Neural cell (in vitro differentiated cells): ENCODE measurements around the gene CEP55. TPM values are rescaled to one million over a fixed set of nuclear protein-coding genes. Genes with fewer than 3 reads are reported as not detected.

Experiments
- H2AFZ ChIP-seq: fragments of 200-600, 300-800 bp; sonication (generic), shearing (Covaris generic); 2 replicates; pipeline ENCODE4 v1.6.0; 2014; ENCODE audit warnings: low read depth, mild to moderate bottlenecking, antibody characterized with exemption, low read length, moderate library complexity
- H3F3A ChIP-seq: fragments of 200-600 bp; shearing (Covaris generic); 2 replicates; pipeline ENCODE4 v1.6.1; 2016; ENCODE audit warnings: mild to moderate bottlenecking, moderate library complexity, mixed read lengths, antibody characterized with exemption, low read length; ENCODE audit not compliant: insufficient read depth, poor library complexity, severe bottlenecking
- H3K27ac ChIP-seq: fragments of 200-600, 300-800 bp; sonication (generic), shearing (Covaris generic); 2 replicates; pipeline ENCODE4 v1.5.1; 2014; ENCODE audit warnings: mild to moderate bottlenecking, low read length, moderate library complexity
- H3K27me3 ChIP-seq: fragments of 300-800, 200-600 bp; sonication (generic), shearing (Covaris generic); 2 replicates; pipeline ENCODE4 v1.6.0; 2014; ENCODE audit warnings: mild to moderate bottlenecking, low read depth, low read length, moderate library complexity; ENCODE audit not compliant: insufficient read depth
- H3K36me3 ChIP-seq: fragments of 300-800, 200-600 bp; sonication (generic), shearing (Covaris generic); 2 replicates; pipeline ENCODE4 v1.5.1; 2014; ENCODE audit warnings: mild to moderate bottlenecking, antibody characterized with exemption, low read length, moderate library complexity; ENCODE audit not compliant: insufficient read depth
- H3K4me2 ChIP-seq: fragments of 300-800, 200-600 bp; sonication (generic), shearing (Covaris generic); 2 replicates; pipeline ENCODE4 v1.6.0; 2014; ENCODE audit warnings: mild to moderate bottlenecking, low read length
- H3K4me3 ChIP-seq: fragments of 300-800, 200-600 bp; sonication (generic), shearing (Covaris generic); 2 replicates; pipeline ENCODE4 v1.5.1; 2014; ENCODE audit warnings: mild to moderate bottlenecking, low read length, moderate library complexity
- H3K79me2 ChIP-seq: fragments of 200-600 bp; shearing (Covaris generic); replicated peaks from 2 replicates; pipeline ENCODE4 v1.6.0; 2014; ENCODE audit warnings: mild to moderate bottlenecking, low read length, moderate library complexity; ENCODE audit not compliant: insufficient read depth
- H3K9ac ChIP-seq: fragments of 300-800, 200-600 bp; sonication (generic), shearing (Covaris generic); 2 replicates; pipeline ENCODE4 v1.6.1; 2016; ENCODE audit warnings: mild to moderate bottlenecking, low read length, mixed read lengths
- H3K9me2 ChIP-seq: fragments of 200-600 bp; shearing (Covaris generic); 2 replicates; pipeline ENCODE4 v1.6.1; 2016; ENCODE audit warnings: mild to moderate bottlenecking, low read length, mixed read lengths; ENCODE audit not compliant: insufficient read depth
- H3K9me3 ChIP-seq: fragments of 200-600, 300-800 bp; sonication (generic), shearing (Covaris generic); 2 replicates; pipeline ENCODE4 v1.6.1; 2016; ENCODE audit warnings: mild to moderate bottlenecking, mixed run types, low read length, moderate library complexity, mixed read lengths
- H4K20me1 ChIP-seq: fragments of 200-600 bp; shearing (Covaris generic); 2 replicates; pipeline ENCODE4 v1.6.1; 2016; ENCODE audit warnings: mild to moderate bottlenecking, mixed run types; ENCODE audit not compliant: insufficient read depth
- EP300 ChIP-seq: fragments of 450-650 bp; conservative IDR thresholded peaks from 2 replicates; pipeline ENCODE4 v1.6.1; 2014; ENCODE audit warnings: antibody characterized with exemption, mild to moderate bottlenecking, moderate library complexity; ENCODE audit not compliant: poor library complexity, severe bottlenecking
- EZH2 ChIP-seq: fragments of 200-600, 300-800 bp; shearing (Covaris generic), sonication (generic); IDR thresholded peaks from 2 replicates; pipeline ENCODE4 v1.6.1; 2014; ENCODE audit warnings: antibody characterized with exemption, low read length, borderline replicate concordance, mild to moderate bottlenecking; ENCODE audit not compliant: insufficient read depth, poor library complexity, severe bottlenecking
- MXI1 ChIP-seq: fragments of 450-650 bp; conservative IDR thresholded peaks from 2 replicates; pipeline ENCODE4 v1.6.1; 2014; ENCODE audit warnings: antibody characterized with exemption, mild to moderate bottlenecking; ENCODE audit not compliant: poor library complexity, severe bottlenecking
- POLR2AphosphoS5 ChIP-seq: IDR thresholded peaks from 2 replicates; pipeline ENCODE4 v1.6.1; 2012
- RAD21 ChIP-seq: fragments of 450-650 bp; conservative IDR thresholded peaks from 2 replicates; pipeline ENCODE4 v1.6.1; 2014; ENCODE audit warnings: antibody characterized with exemption, mild to moderate bottlenecking, moderate library complexity
- SMC3 ChIP-seq: fragments of 450-650 bp; conservative IDR thresholded peaks from 2 replicates; pipeline ENCODE4 v1.6.1; 2014; ENCODE audit warnings: antibody characterized with exemption, mild to moderate bottlenecking, moderate library complexity; ENCODE audit not compliant: poor library complexity
- TAF1 ChIP-seq: IDR thresholded peaks from 2 replicates; pipeline ENCODE4 v1.6.1; 2012; ENCODE audit warnings: low read depth
- polyA minus RNA-seq: library from RNA; depleted of rRNA, polyadenylated mRNA; stranded (reverse); fragments of >200 nt; gene quantifications from 2 replicates; pipeline ENCODE4 v1.2.3, GENCODE V29; 2014
- polyA plus RNA-seq: library from polyadenylated mRNA; depleted of rRNA; stranded (reverse); fragments of >200 nt; gene quantifications from 2 replicates; pipeline ENCODE4 v1.2.3, GENCODE V29; 2014
- TF ChIP-seq, protein P1 (sequence below): fragments of 450-650 bp; IDR thresholded peaks from 2 replicates; pipeline ENCODE4 v1.5.1; 2014; ENCODE audit warnings: antibody characterized with exemption, mild to moderate bottlenecking, moderate library complexity; ENCODE audit not compliant: poor library complexity, severe bottlenecking
- TF ChIP-seq, protein P2 (sequence below): IDR thresholded peaks from 2 replicates; pipeline ENCODE4 v1.6.1; 2012; ENCODE audit warnings: borderline replicate concordance

The CEP55 gene
- 0.16 and 0.67 TPM in 2 replicates for polyA plus RNA-seq
- polyA minus RNA-seq = 0.97 and 1.4 TPM in 2 replicates

DNA sequence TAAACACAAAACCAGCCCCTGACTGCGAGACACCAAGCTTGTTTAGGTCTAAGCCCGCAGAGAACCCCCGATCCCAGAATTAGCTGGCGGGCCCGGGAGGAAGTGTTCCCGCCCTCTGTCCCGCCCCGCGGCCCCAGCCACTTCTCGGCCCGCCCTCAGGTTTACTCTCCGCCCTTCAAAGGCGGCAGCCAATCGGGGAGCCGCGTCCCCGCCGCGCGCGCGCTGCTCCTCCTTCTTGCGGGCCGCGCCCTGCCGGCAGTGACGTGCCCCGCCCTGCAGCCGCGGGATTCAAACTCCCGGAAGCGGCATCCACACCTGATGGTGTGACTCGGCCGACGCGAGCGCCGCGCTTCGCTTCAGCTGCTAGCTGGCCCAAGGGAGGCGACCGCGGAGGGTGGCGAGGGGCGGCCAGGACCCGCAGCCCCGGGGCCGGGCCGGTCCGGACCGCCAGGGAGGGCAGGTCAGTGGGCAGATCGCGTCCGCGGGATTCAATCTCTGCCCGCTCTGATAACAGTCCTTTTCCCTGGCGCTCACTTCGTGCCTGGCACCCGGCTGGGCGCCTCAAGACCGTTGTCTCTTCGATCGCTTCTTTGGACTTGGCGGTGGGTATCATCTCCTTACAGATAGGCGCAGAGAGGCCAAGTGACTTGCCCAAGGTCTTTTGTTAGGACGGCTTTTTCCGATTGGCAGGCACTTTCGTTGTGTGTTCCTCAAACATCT, at the start of gene CEP55:
Gene CEP55, plus strand, starts transcription at position 291 of the 720 bp plus-strand sequence. CDS start 3,440 bp downstream, outside the sequence.
- TF ChIP-seq EP300 (peak; percentile 24), TAF1 (no peak), MXI1 (peak; percentile 100)
- H3K27ac ChIP-seq = no peak within 1 kb of the TSS
- H4K20me1 ChIP-seq = no peaks in the 10 kb centered on the region
- no peaks in the 10 kb centered on the region for H3F3A ChIP-seq
- H3K9ac ChIP-seq = peak within 1 kb of the TSS; percentile 21
- no peak within 1 kb of the TSS for H3K4me2 ChIP-seq
- no peaks in the 10 kb centered on the region for H3K27me3 ChIP-seq
- H3K9me2 ChIP-seq = no peaks in the 10 kb centered on the region
- H3K4me3 ChIP-seq = peak within 1 kb of the TSS; percentile 75
- no peaks in the 10 kb centered on the region for H3K9me3 ChIP-seq
- H3K79me2 ChIP-seq = no peaks in the 10 kb centered on the region
- peak within 1 kb of the TSS; percentile 73 for H2AFZ ChIP-seq
- no peaks in the 10 kb centered on the region for H3K36me3 ChIP-seq

DNA sequence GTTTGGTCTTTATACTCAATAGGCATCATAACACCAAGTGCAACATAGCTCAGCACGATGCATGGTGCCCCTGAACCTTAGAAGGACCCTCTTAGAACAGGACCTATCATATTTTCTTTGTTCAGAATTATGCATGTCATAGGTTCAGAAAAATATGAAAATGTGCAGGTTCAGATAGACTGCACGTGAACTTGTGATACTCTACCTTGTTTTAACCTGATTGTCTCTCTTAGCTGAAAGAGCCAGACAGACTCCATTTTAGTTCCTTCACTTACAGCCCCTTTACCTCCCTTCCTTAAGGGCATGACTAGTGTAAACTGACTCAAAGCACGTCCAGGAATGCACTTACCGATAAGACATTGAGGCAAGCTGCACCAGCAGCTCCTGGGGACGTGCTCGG, 49.4 kb upstream of the CEP55 start:
- no peaks in the 10 kb centered on the region for H3K9me3 ChIP-seq
- no peak overlapping the region for H3K4me2 ChIP-seq
- TF ChIP-seq, protein P1, sequence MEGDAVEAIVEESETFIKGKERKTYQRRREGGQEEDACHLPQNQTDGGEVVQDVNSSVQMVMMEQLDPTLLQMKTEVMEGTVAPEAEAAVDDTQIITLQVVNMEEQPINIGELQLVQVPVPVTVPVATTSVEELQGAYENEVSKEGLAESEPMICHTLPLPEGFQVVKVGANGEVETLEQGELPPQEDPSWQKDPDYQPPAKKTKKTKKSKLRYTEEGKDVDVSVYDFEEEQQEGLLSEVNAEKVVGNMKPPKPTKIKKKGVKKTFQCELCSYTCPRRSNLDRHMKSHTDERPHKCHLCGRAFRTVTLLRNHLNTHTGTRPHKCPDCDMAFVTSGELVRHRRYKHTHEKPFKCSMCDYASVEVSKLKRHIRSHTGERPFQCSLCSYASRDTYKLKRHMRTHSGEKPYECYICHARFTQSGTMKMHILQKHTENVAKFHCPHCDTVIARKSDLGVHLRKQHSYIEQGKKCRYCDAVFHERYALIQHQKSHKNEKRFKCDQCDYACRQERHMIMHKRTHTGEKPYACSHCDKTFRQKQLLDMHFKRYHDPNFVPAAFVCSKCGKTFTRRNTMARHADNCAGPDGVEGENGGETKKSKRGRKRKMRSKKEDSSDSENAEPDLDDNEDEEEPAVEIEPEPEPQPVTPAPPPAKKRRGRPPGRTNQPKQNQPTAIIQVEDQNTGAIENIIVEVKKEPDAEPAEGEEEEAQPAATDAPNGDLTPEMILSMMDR = no peak
- TF ChIP-seq TAF1 (no peak), POLR2AphosphoS5 (no peak), RAD21 (no peak), SMC3 (no peak), EP300 (no peak), EZH2 (no peak), MXI1 (no peak)
- TF ChIP-seq, protein P2, sequence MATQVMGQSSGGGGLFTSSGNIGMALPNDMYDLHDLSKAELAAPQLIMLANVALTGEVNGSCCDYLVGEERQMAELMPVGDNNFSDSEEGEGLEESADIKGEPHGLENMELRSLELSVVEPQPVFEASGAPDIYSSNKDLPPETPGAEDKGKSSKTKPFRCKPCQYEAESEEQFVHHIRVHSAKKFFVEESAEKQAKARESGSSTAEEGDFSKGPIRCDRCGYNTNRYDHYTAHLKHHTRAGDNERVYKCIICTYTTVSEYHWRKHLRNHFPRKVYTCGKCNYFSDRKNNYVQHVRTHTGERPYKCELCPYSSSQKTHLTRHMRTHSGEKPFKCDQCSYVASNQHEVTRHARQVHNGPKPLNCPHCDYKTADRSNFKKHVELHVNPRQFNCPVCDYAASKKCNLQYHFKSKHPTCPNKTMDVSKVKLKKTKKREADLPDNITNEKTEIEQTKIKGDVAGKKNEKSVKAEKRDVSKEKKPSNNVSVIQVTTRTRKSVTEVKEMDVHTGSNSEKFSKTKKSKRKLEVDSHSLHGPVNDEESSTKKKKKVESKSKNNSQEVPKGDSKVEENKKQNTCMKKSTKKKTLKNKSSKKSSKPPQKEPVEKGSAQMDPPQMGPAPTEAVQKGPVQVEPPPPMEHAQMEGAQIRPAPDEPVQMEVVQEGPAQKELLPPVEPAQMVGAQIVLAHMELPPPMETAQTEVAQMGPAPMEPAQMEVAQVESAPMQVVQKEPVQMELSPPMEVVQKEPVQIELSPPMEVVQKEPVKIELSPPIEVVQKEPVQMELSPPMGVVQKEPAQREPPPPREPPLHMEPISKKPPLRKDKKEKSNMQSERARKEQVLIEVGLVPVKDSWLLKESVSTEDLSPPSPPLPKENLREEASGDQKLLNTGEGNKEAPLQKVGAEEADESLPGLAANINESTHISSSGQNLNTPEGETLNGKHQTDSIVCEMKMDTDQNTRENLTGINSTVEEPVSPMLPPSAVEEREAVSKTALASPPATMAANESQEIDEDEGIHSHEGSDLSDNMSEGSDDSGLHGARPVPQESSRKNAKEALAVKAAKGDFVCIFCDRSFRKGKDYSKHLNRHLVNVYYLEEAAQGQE = no peak
- no peaks in the 10 kb centered on the region for H3F3A ChIP-seq
- H3K36me3 ChIP-seq = no peaks in the 10 kb centered on the region
- no peaks in the 10 kb centered on the region for H3K27me3 ChIP-seq
- no peak overlapping the region for H3K27ac ChIP-seq
- H2AFZ ChIP-seq = no peak overlapping the region
- H3K4me3 ChIP-seq = no peak overlapping the region
- H3K9me2 ChIP-seq = no peaks in the 10 kb centered on the region
- H4K20me1 ChIP-seq = no peaks in the 10 kb centered on the region
- H3K9ac ChIP-seq = no peak overlapping the region
- no peaks in the 10 kb centered on the region for H3K79me2 ChIP-seq
